A204.1 (cell line): Measurements from ENCODE around the gene ADI1.
"Not testable (repeated sequence)": the region's sequence is repeated elsewhere in the genome, so short reads cannot be mapped to it uniquely, and the experiment has no call there.

Source experiments
- FAIRE-seq: peaks from 2 replicates; lab custom pipeline; 2012; peaks lifted over from hg19 to GRCh38; lab: Jason Lieb, UNC

Gene ADI1

GRCh38 chr2:3493615-3494007 is 25.7 kb downstream of the ADI1 start:
- FAIRE-seq: no peak

- FAIRE-seq: no peak
Observed at GRCh38 chr2:3492951-3493614, 26.2 kb downstream of the ADI1 start.

GRCh38 chr2:3492475-3492787 is 26.9 kb downstream of the ADI1 start:
- FAIRE-seq: not testable (repeated sequence)

GRCh38 chr2:3491716-3492474 is 27.4 kb downstream of the ADI1 start:
- no peak for FAIRE-seq

GRCh38 chr2:3491306-3491705 is 28.0 kb downstream of the ADI1 start:
- no peak for FAIRE-seq

- FAIRE-seq: no peak
Observed at GRCh38 chr2:3490191-3491170, 28.9 kb downstream of the ADI1 start.

- FAIRE-seq: no peak
Observed at GRCh38 chr2:3489764-3490115, 29.6 kb downstream of the ADI1 start.

- FAIRE-seq: no peak
Observed at GRCh38 chr2:3488855-3489763, 30.2 kb downstream of the ADI1 start.

- FAIRE-seq: no peak
Observed at GRCh38 chr2:3488061-3488531, 31.2 kb downstream of the ADI1 start.

GRCh38 chr2:3487432-3487831 is 31.9 kb downstream of the ADI1 start:
- no peak for FAIRE-seq

- FAIRE-seq: no peak
Observed at GRCh38 chr2:3487028-3487425, 32.3 kb downstream of the ADI1 start.

- no peak for FAIRE-seq
Observed at GRCh38 chr2:3486047-3487027, 33.0 kb downstream of the ADI1 start.

GRCh38 chr2:3485166-3485565 is 34.2 kb downstream of the ADI1 start:
- FAIRE-seq: no peak

- no peak for FAIRE-seq
Observed at GRCh38 chr2:3483986-3484960, 35.1 kb downstream of the ADI1 start.

GRCh38 chr2:3483227-3483985 is 35.9 kb downstream of the ADI1 start:
- FAIRE-seq: no peak

- FAIRE-seq: no peak
Observed at GRCh38 chr2:3482363-3482821, 36.9 kb downstream of the ADI1 start.

- no peak for FAIRE-seq
Observed at GRCh38 chr2:3481736-3482362, 37.5 kb downstream of the ADI1 start.

- no peak for FAIRE-seq
Observed at GRCh38 chr2:3481011-3481400, 38.3 kb downstream of the ADI1 start.
